Activated T-helper 17 cell treated with anti-CD3 and anti-CD28 coated beads, Interleukin-2, amount 50 U/mL, for 72 hours (primary cell): ENCODE results near the gene RGL1. TPM values are rescaled to one million over a fixed set of nuclear protein-coding genes. Genes with fewer than 3 reads are reported as not detected.

Experiments used
- ATAC-seq: fragments of 150-1000 bp; cut with Tn5 transposase; replicated peaks from 2 replicates; pipeline ENCODE4 v1.10.0; 2021; ENCODE audit warnings: mild to moderate bottlenecking, moderate library complexity
- H3K27ac Mint-ChIP-seq: one replicate; pipeline ENCODE4 v1.8.0; 2022; ENCODE audit warnings: mixed read lengths
- H3K27me3 Mint-ChIP-seq: one replicate; pipeline ENCODE4 v1.8.0; 2022; ENCODE audit warnings: mixed read lengths
- H3K36me3 Mint-ChIP-seq: one replicate; pipeline ENCODE4 v1.8.0; 2022; ENCODE audit warnings: low read depth, mild to moderate bottlenecking, mixed read lengths
- H3K4me1 Mint-ChIP-seq: one replicate; pipeline ENCODE4 v1.8.0; 2022; ENCODE audit warnings: mixed read lengths
- H3K4me3 Mint-ChIP-seq: one replicate; pipeline ENCODE4 v1.8.0; 2022; ENCODE audit warnings: mild to moderate bottlenecking, mixed read lengths
- H3K9me3 Mint-ChIP-seq: one replicate; pipeline ENCODE4 v1.8.0; 2022; ENCODE audit warnings: mixed read lengths
- total RNA-seq, 2 donors: library from RNA; stranded (reverse); gene quantifications; one replicate each; pipeline ENCODE4 v1.2.3, GENCODE V29; 2022

RGL1 gene
- total RNA-seq, 2 donors from 2014 or later: 1.7 to 2.6 TPM

DNA sequence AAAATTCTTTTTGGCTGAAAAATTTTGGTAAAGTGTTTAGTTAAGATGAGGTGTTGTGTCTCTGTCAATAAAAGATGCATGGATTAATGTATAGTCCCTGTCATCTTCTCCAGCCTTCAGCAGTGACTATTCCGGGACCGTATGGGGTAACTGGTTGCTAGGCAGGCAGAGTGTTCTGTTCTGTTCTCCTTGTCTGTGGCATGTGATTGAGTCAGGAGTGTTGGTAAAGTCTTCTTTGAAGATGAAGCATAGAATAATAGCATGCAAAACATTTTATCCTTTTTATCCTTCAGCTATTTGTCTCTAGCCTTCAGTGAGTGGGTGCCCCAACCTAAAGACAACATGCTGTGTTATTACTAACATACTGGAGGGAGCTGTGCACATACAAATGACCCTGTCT, 74.6 kb downstream of the RGL1 start:
- Mint-ChIP-seq H3K27me3 (no peaks in the 10 kb centered on the region), H3K27ac (no peak overlapping the region), H3K4me1 (no peaks in the 10 kb centered on the region), H3K4me3 (no peak overlapping the region), H3K9me3 (no peaks in the 10 kb centered on the region), H3K36me3 (no peaks in the 10 kb centered on the region)
- no peak for ATAC-seq

GRCh38 chr1:183879966-183880365, 75.0 kb downstream of the RGL1 start:
- Mint-ChIP-seq H3K27ac (no peak overlapping the region), H3K4me1 (no peaks in the 10 kb centered on the region), H3K9me3 (no peaks in the 10 kb centered on the region), H3K36me3 (no peaks in the 10 kb centered on the region), H3K27me3 (no peaks in the 10 kb centered on the region), H3K4me3 (no peak overlapping the region)
- no peak for ATAC-seq

GRCh38 chr1:183880531-183881243, 75.8 kb downstream of the RGL1 start:
- H3K27ac Mint-ChIP-seq: no peak overlapping the region
- no peaks in the 10 kb centered on the region for H3K9me3 Mint-ChIP-seq
- no peak overlapping the region for H3K4me3 Mint-ChIP-seq
- no peak for ATAC-seq
- H3K27me3 Mint-ChIP-seq: no peaks in the 10 kb centered on the region
- H3K4me1 Mint-ChIP-seq: no peaks in the 10 kb centered on the region
- H3K36me3 Mint-ChIP-seq: no peaks in the 10 kb centered on the region

- Mint-ChIP-seq H3K4me3 (no peak overlapping the region), H3K36me3 (no peaks in the 10 kb centered on the region), H3K27ac (no peak overlapping the region), H3K9me3 (no peaks in the 10 kb centered on the region), H3K4me1 (no peaks in the 10 kb centered on the region), H3K27me3 (no peaks in the 10 kb centered on the region)
- ATAC-seq: no peak
These were observed 76.6 kb downstream of the RGL1 start for GRCh38 chr1:183881387-183882131.

DNA sequence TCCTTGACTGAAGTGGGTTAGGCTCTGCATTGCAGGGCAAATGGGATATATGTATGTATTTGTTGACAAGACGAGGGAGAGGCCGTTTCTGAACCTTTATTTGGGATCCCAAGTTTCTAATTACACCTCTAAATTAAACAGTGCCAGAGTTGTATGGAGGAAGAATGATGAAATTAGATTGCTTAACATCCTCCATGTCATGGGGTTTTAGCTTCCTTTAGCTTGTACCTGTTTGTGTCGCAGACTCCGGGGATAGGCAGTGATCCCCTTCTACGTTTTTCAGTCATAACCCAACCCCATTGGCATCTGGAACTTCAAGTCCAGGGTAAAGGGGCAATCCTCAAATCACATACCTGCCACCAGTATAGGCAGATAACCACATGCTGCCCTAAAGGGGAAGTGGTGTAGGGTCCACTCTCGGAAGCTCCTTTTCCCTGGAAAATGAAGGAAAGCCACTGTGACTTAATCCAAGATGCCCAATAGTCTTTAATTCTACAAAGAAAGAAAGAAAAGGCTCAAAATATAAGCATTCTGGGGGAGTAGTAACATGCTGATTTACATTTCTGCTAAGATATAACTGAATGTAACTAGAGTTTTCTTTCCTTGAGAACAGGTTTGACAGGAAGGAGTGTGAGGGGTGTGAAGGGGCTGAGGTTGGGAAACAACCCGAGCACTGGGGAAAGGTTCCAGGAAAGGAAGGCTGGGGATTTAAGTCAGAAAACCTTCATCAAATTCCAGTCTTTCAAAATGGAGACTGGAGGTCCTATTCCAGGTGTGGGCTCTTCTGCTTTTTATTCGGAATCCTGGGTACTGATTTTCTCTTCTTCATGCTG, 77.6 kb downstream of the RGL1 start:
- H3K36me3 Mint-ChIP-seq: no peaks in the 10 kb centered on the region
- no peaks in the 10 kb centered on the region for H3K27me3 Mint-ChIP-seq
- no peaks in the 10 kb centered on the region for H3K9me3 Mint-ChIP-seq
- no peak for ATAC-seq
- no peak overlapping the region for H3K27ac Mint-ChIP-seq
- H3K4me1 Mint-ChIP-seq: no peaks in the 10 kb centered on the region
- H3K4me3 Mint-ChIP-seq: no peak overlapping the region

DNA sequence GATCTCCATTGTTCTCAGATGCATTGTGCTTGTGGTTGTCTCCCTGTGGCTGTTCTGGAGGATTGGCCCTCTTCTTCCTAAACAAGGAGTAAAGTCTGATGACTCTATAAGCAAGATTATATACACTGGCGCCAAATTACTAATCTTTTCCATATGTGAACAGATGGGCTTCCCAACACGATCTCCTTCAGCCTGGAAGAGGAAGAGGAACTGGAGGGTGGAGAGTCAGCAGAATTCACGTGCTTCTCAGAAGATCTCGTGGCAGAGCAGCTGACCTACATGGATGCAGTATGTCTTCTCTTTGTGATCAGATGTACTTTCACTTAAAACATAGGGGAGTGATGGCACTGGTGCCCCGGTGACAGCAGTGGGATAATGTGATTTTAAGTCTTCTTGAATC, 78.7 kb downstream of the RGL1 start:
- H3K27ac Mint-ChIP-seq: no peak overlapping the region
- H3K9me3 Mint-ChIP-seq: no peaks in the 10 kb centered on the region

GRCh38 chr1:183884526-183884925, 79.6 kb downstream of the RGL1 start:
- no peaks in the 10 kb centered on the region for H3K36me3 Mint-ChIP-seq
- ATAC-seq: no peak
- H3K27me3 Mint-ChIP-seq: no peaks in the 10 kb centered on the region
- H3K4me3 Mint-ChIP-seq: no peak overlapping the region
- H3K9me3 Mint-ChIP-seq: no peaks in the 10 kb centered on the region
- no peak overlapping the region for H3K27ac Mint-ChIP-seq
- H3K4me1 Mint-ChIP-seq: peaks cover 15% of the 10 kb centered on the region

More for the DNA sequence above, 78.7 kb downstream of the RGL1 start:
- H3K4me3 Mint-ChIP-seq: no peak overlapping the region
- peaks cover 9% of the 10 kb centered on the region for H3K4me1 Mint-ChIP-seq
- ATAC-seq: no peak
- H3K36me3 Mint-ChIP-seq: no peaks in the 10 kb centered on the region
- no peaks in the 10 kb centered on the region for H3K27me3 Mint-ChIP-seq

- Mint-ChIP-seq H3K27ac (no peak overlapping the region), H3K36me3 (no peaks in the 10 kb centered on the region), H3K4me3 (no peak overlapping the region), H3K9me3 (no peaks in the 10 kb centered on the region), H3K4me1 (peaks cover 15% of the 10 kb centered on the region), H3K27me3 (no peaks in the 10 kb centered on the region)
- ATAC-seq: no peak
These were observed 80.3 kb downstream of the RGL1 start for GRCh38 chr1:183885142-183885735.

DNA sequence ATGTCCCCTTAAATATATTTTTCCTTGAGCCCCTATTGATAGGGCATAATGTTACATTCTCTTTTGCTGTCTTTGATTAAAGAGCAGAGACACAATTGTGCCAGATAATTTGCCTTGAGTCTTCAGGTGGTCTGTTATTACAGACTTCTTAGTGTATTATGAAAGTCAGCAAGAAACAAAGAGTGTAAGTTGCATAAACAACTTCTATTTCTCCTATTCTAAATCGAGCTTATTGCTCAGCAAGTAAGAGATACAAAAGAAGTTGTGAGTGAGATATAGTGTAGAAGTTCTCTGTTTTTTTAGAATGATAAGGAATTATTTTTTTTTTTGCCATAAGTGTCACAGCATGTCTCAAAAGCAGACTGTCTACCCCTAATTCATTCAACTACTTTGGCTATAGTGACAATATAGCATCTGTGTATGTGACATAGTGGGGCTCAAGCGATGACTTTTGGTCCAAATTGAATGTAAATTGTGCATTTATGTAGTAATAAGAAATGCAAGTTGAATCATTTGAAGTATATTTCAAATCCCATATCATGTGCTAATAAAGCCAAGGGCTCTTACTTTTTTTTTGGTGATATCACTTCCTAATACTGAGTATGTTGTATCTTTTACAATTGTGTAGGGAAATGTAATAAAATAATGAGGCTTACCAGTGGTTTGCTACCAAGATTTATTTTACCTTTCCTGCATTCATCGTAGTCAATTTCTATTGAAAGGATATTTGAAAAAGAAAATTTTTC, 81.3 kb downstream of the RGL1 start:
- Mint-ChIP-seq H3K4me3 (no peak overlapping the region), H3K27me3 (no peaks in the 10 kb centered on the region), H3K27ac (no peak overlapping the region), H3K36me3 (no peaks in the 10 kb centered on the region), H3K4me1 (peaks cover 15% of the 10 kb centered on the region), H3K9me3 (no peaks in the 10 kb centered on the region)
- no peak for ATAC-seq

- no peaks in the 10 kb centered on the region for H3K36me3 Mint-ChIP-seq
- no peaks in the 10 kb centered on the region for H3K9me3 Mint-ChIP-seq
- no peak for ATAC-seq
- peaks cover 15% of the 10 kb centered on the region for H3K4me1 Mint-ChIP-seq
- H3K4me3 Mint-ChIP-seq: no peak overlapping the region
- no peaks in the 10 kb centered on the region for H3K27me3 Mint-ChIP-seq
- H3K27ac Mint-ChIP-seq: no peak overlapping the region
These were observed 81.9 kb downstream of the RGL1 start for GRCh38 chr1:183886853-183887252.

DNA sequence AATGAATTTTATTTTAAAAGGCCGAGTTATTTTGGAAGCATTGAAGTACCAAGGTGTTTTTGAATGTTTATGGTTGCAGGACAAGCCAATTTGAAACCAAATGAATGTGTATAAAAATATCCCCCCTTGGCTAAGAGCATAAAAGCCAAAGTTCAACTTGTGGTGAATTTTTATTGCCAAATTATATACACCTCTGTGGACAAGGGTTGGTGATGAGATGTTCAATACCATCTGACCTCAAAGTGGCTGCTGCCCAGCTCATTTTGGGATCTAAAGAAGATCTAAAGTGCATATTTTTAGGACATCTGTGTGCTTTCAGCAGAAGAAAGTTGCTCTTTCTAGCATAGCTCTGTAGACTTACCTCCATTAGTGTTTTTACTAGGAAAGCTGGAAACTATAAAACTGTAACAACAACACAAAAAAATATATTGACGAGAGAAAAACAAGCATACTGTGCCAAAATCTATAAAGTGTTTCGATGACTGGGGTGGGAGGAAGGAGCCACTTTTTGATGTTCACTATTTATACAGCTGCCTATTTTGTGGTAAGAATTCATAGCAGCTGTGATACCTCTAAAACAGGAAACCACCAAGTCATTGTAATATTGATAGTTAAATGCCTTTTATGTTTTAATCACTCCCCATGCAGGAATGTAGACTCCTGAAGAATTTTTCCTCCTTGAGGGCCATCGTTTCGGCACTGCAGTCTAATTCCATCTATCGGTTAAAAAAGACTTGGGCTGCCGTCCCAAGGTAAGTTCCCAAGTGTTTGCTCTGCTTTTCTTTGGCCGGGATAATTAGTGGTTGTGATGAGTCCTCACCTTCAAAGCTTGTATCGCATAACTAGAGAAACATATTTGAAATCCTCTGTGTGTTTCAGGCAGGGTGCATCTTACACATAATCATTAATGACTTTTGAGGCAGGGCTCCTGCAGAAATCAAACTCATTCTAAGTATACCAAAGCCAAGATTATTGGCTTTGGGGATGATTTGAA, 83.2 kb downstream of the RGL1 start:
- Mint-ChIP-seq H3K27me3 (no peaks in the 10 kb centered on the region), H3K27ac (peak overlapping the region; percentile 34), H3K4me1 (peaks cover 15% of the 10 kb centered on the region), H3K4me3 (peak overlapping the region; percentile 27), H3K36me3 (no peaks in the 10 kb centered on the region), H3K9me3 (no peaks in the 10 kb centered on the region)
- peak; percentile 62 for ATAC-seq

GRCh38 chr1:183889095-183889494, 84.2 kb downstream of the RGL1 start:
- no peaks in the 10 kb centered on the region for H3K9me3 Mint-ChIP-seq
- no peak overlapping the region for H3K27ac Mint-ChIP-seq
- H3K36me3 Mint-ChIP-seq: no peaks in the 10 kb centered on the region
- H3K27me3 Mint-ChIP-seq: no peaks in the 10 kb centered on the region
- peak overlapping the region; percentile 27 for H3K4me3 Mint-ChIP-seq
- ATAC-seq: no peak
- peaks cover 15% of the 10 kb centered on the region for H3K4me1 Mint-ChIP-seq
